Nephron progenitor cell (in vitro differentiated cells): ENCODE results near the gene APBB2.

Experiments used
- DNase-seq: peaks from one replicate; pipeline ENCODE4 v3.0.0; 2021
- H3K27ac Mint-ChIP-seq: 2 replicates; pipeline ENCODE4 v1.8.0; 2021; ENCODE audit warnings: mild to moderate bottlenecking, moderate library complexity, mixed read lengths
- H3K27me3 Mint-ChIP-seq: 2 replicates; pipeline ENCODE4 v1.8.0; 2021; ENCODE audit warnings: mild to moderate bottlenecking, low read depth, mixed read lengths; ENCODE audit not compliant: poor library complexity
- H3K36me3 Mint-ChIP-seq: 2 replicates; pipeline ENCODE4 v1.8.0; 2021; ENCODE audit warnings: low read depth, mixed read lengths
- H3K4me1 Mint-ChIP-seq: 2 replicates; pipeline ENCODE4 v1.8.0; 2021; ENCODE audit warnings: mixed read lengths
- H3K4me3 Mint-ChIP-seq: 2 replicates; pipeline ENCODE4 v1.8.0; 2021; ENCODE audit warnings: mild to moderate bottlenecking, moderate library complexity, mixed read lengths
- H3K9me3 Mint-ChIP-seq: 2 replicates; pipeline ENCODE4 v1.8.0; 2021; ENCODE audit warnings: mild to moderate bottlenecking, moderate library complexity, mixed read lengths
- CTCF ChIP-seq: fragments of 200-600 bp; sonication (generic); IDR thresholded peaks from 2 replicates; pipeline ENCODE4 v1.5.0; 2021; ENCODE audit warnings: antibody characterized with exemption

APBB2 gene

DNA sequence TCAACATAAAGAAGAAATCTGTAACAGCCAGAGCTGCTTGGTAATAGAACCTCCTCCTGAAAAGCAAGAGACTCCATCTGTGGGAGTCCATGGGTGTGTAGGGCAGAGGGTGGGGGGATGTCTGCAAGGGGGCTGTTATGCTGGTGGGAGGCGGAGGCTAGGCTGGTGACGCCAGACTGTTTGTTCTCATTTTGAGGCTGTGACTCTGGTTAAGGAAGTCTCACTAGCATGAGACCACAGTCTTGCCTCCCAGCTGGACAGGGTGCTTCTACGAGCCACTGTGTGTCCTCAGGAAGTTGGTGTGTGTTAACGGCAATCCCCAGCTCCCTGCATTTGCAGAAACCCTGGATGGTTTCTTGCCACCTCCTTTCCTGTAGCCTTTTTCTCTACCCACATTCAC is 384.8 kb downstream of the APBB2 start:
- H3K36me3 Mint-ChIP-seq, result peaks cover 76% of the 10 kb centered on the region
- peaks cover 3% of the 10 kb centered on the region for H3K27me3 Mint-ChIP-seq
- no peak for TF ChIP-seq CTCF
- peaks cover 34% of the 10 kb centered on the region for H3K4me1 Mint-ChIP-seq
- H3K27ac Mint-ChIP-seq, result peak overlapping the region; percentile 54
- no peaks in the 10 kb centered on the region for H3K9me3 Mint-ChIP-seq
- no peak for DNase-seq
- H3K4me3 Mint-ChIP-seq, result no peak overlapping the region

DNA sequence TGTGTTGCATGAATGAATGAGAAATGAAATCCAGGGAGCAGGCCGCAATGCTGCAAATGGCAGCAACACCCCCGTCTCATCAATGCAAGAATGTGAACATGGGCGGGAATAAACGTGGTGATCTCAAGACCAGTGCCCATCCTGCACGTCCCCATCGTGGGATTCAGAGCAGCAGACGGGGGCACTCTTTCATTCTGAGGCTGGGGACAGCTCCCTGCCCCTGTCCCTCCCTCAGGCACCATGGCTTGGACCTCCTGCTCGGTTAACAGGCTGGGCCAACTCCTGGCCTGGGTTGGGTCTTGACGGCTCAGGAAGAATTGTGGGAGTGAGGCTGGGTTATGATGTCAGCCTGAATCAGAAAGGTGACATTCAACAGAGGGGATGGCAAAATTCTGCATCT is 385.7 kb downstream of the APBB2 start:
- no peak for DNase-seq
- Mint-ChIP-seq H3K27me3 (peaks cover 3% of the 10 kb centered on the region), H3K27ac (no peak overlapping the region), H3K4me1 (peaks cover 27% of the 10 kb centered on the region), H3K4me3 (no peak overlapping the region), H3K36me3 (peaks cover 69% of the 10 kb centered on the region), H3K9me3 (no peaks in the 10 kb centered on the region)
- TF ChIP-seq CTCF, result no peak

GRCh38 chr4:40827758-40828157 is 386.6 kb downstream of the APBB2 start:
- Mint-ChIP-seq H3K36me3 (peaks cover 70% of the 10 kb centered on the region), H3K9me3 (no peaks in the 10 kb centered on the region), H3K4me3 (no peak overlapping the region), H3K4me1 (peaks cover 27% of the 10 kb centered on the region), H3K27me3 (peaks cover 3% of the 10 kb centered on the region), H3K27ac (no peak overlapping the region)
- TF ChIP-seq CTCF, result no peak
- DNase-seq, result no peak

DNA sequence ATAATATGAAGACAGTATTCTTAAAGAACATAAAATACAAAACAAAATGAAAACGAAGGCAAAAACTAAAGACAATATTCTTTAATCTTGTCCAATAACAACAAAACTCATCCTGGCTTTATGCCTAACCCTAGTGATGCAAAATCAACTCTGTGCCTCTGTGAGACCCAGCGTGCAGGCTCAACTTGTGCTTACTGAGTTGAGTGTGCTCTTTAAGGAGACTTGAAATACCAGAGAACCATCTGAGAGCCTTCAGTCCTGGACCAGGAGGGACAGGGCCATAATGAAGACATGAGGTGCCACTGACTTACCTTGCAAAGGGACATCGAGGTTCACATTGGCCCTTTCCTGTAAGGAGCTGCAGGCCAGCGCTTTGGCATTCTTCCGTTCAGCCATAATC is 387.5 kb downstream of the APBB2 start:
- Mint-ChIP-seq H3K36me3 (peaks cover 73% of the 10 kb centered on the region), H3K9me3 (no peaks in the 10 kb centered on the region), H3K27me3 (peaks cover 6% of the 10 kb centered on the region), H3K4me3 (no peak overlapping the region), H3K4me1 (peaks cover 24% of the 10 kb centered on the region), H3K27ac (no peak overlapping the region)
- DNase-seq, result no peak
- TF ChIP-seq CTCF, result no peak

DNA sequence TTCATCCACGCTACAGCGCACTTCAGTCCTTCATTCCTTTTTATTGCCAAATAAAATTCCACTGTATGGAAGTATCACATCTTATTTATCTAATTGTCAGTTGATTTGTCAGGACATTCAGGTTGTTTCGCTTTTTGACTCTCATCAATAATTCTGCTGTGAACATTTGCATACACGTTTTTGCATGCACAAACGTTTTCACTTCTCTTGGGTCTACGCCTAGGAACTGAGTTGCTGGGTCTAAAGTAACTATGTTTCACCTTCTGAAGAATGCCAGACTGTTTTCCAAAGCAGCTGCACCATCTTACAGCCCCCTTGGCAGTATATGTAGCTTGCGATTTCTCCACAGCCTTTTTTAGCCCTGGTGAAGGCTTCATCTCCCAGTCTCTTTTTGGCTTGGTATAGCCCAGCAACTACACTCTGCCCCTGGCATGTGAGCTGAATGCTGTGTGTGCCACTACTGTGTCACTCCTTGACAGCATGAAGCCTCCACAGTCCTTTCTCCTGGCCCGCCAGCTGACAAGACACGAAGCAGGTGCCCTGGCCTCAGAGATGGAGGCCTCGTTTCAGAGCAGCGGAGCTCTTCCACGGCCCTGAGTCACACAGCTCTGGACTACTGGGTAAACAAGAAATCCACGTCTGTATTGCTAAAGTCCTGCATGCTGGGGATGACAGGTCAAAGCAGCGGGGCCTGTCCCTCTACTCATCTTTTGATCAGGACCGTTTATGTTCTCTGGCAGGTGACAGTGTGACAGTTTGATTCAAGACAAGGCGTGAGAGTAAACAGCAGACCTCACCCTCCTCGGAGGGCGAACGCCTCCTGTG is 389.1 kb downstream of the APBB2 start:
- peak overlapping the region; percentile 82 for H3K27ac Mint-ChIP-seq
- H3K4me3 Mint-ChIP-seq, result no peak overlapping the region
- H3K27me3 Mint-ChIP-seq, result peaks cover 9% of the 10 kb centered on the region
- H3K9me3 Mint-ChIP-seq, result no peaks in the 10 kb centered on the region
- peaks cover 20% of the 10 kb centered on the region for H3K4me1 Mint-ChIP-seq
- TF ChIP-seq CTCF, result no peak
- peaks cover 84% of the 10 kb centered on the region for H3K36me3 Mint-ChIP-seq
- DNase-seq, result no peak
